Tongue (tissue), 2 donors: ENCODE measurements around the gene ARSB. TPM values are rescaled to one million over a fixed set of nuclear protein-coding genes. Genes with fewer than 3 reads are reported as not detected.
A peak's percentile ranks its signal among the peaks of the same experiment; 100 is the strongest.

Experiments
- DNase-seq: peaks from one replicate; pipeline ENCODE4 v3.0.0-alpha.2; 2015
- total RNA-seq: library from RNA; depleted of rRNA; stranded (reverse); fragments of >200 nt; gene quantifications from one replicate; pipeline ENCODE4 v1.2.3, GENCODE V29; 2014

ARSB gene
- total RNA-seq, result 17.4 TPM

GRCh38 chr5:78985116-78985724, at the start of gene ARSB:
Gene ARSB, minus strand, starts transcription at chr5:78985310. Its CDS starts 62 bp downstream, at chr5:78985248.
- DNase-seq, result peak; percentile 81

GRCh38 chr5:79032782-79033181, 47.7 kb upstream of the ARSB start:
- DNase-seq, result no peak

DNA sequence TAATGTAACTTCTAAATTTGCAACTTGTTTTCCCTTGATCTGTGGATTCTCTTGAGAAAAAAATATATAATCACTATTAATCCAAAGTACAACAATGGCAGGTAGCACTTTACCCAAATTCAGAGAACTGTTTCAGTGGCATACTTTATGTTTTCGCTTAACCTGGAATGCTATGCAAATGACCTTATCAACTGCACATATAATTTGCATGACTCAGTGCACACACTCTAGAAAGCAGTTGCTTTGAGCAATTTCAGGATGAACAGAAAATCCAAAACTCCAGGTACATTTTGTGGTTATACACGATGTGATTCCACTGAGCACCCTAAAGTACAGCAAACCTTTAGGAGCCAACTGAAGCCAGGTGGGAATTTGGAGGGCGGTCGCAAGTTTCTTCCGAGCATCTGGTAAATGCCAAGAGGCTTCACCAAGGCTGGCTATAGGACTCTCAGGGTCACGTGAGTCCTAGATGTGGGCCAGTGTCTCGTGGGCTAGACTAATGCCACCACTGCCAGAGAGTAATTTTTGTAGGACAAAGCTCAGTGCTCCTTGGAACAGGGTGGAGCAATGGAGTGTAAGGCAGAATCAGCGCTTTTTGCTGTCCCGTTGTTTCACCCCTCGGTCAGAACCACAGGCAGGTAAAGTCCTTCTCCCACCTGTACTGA, 47.1 kb upstream of the ARSB start:
- no peak for DNase-seq

GRCh38 chr5:79031485-79031867, 46.4 kb upstream of the ARSB start:
- no peak for DNase-seq

GRCh38 chr5:79030663-79031484, 45.8 kb upstream of the ARSB start:
- DNase-seq, result no peak

DNA sequence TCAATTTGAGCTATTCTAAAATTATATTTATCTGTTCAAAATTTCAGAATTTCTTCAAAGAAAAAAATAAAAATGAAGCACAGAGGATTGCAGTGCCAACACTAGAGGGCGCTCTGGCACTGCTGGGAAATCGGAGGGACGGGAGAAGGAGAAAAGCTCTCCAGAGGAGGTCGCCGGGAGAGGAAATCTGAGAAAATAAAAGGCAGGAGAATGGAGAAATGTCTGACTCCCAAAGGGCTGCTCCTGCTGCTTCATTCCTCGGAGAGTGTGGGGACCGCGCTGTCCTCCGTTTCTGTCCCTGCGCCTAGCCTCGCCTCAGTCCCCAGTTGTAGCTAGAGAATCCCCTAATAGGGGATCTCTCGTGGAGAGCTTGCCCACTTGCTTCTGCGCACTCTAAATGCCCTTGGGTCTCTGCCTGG, 40.0 kb upstream of the ARSB start:
- peak; percentile 87 for DNase-seq

DNA sequence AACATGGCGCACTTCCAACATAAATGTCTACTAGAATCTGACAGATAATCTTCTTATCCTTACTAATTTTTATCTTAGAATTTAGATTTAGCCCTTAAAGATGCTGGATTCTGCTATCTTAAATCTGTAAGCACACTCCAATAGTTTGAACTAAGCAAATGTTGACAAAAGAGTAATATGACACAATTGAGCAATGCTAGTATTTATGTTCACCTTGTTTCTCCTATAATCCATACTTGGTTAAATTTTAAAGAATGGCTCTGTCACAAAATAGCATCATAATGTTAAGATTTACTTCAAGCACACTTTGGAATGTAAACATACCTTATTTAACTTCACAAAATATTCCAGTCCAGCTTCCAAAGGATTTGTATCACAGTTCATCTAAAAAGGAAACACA, 38.8 kb upstream of the ARSB start:
- no peak for DNase-seq

DNA sequence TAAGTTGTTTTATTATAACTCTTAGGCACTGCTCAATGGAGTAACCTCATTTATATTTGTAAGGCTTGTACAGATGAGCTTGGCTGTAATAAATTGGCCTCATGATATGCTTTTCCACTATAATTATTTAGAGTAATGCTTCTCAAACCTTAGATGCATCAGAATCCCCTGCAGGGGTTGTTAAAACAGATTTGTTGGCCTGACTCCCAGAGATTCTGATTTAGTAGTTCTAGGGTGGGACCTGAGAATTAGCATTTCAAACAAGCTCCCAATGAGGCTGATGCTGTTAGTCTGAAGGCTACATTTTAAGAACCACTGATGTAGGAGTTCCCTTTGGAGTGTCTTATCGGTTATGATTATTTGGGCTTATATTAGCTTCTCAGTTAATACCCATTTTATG, 38.2 kb upstream of the ARSB start:
- no peak for DNase-seq

- no peak for DNase-seq
Measured at GRCh38 chr5:79022771-79023170, 37.7 kb upstream of the ARSB start.

DNA sequence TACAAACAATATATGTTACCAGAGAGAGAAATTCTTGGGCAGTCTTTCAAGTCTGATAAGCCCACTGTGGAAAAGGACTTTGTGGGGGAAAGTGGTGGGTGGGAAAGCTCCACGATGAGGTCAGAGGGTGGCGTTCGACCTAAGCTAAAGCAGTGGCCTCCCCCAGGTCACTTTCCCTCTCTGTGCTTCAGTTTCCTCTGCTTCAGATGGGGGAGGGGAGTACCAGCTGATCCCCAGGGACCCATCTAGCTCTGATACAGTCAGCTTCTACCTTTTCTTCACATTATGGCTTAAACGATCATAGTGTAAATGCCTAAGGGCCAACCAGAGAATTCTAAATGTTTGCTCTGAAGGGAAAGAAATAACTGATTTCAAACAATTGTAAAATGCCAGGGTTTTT, 36.6 kb upstream of the ARSB start:
- DNase-seq, result no peak

DNA sequence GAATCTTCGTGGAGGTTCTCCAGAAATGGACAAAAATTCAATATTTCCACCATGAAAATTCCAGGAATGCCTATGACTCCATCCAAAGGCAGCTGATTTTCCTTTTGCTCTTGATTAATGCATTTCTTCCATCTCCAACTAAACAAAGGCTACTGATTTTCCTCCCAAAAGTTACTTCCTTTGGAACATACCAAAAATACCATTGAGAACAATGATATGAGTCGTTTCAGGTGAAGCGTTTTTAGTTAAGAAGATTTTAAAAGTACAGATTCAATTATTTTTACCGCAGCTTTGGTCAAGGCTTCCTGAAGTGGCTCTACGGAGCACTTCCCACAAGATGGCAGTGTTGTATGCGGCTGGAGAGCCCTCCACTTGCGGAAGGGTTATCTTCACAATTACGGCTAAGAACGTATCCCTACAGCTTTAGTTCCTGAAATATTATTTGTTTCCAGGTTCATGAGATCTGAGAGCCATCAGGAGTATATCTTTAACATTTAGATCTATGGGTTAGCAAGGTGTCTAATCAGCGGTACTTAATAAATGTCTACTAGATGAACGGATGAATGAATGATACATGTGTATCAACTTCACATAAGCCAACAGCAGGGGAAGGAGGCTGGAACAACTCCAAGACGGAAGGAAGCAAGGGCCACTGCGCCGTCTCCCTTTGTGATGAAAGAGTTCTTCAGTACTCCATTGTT, 35.9 kb upstream of the ARSB start:
- DNase-seq, result peak; percentile 80

GRCh38 chr5:79014631-79015030, 29.5 kb upstream of the ARSB start:
- no peak for DNase-seq

DNA sequence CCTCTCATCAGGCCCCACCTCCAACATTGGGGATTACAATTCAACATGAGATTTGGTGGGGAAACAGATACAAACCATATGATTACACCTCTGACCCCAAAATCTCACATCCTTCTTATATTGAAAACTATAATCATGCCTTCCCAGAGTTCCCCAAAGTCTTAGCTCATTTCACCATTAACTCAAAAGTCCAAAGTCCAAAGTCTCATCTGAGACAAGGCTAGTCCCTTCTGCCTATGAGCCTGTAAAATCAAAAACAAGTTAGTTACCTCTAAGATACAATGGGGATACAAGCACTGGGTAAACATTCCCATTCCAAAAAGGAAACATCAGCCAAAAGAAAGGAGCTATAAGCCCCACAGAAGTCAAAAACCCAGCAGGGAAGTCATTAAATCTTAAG, 26.8 kb upstream of the ARSB start:
- no peak for DNase-seq

GRCh38 chr5:79011219-79011836, 26.2 kb upstream of the ARSB start:
- no peak for DNase-seq

DNA sequence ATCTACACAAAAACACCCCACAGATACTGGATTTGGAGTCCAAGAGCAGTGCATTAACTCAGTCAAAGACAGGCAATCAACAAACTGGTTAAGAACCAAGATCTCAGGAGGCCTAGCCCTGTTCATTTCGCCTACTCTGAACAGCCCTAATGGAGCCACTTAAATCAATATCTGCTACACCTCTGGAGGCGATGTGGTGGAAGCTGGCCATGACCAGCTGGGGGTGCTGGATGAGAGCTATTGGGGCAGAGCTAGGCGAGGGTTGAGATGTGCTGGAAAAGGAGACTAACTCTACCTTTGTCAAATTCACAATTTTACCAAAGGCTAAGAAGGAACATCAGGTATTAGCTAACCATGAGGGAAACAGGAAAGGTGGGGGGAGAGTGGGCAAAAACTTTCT, 23.3 kb upstream of the ARSB start:
- DNase-seq, result no peak

- DNase-seq, result no peak
Measured at GRCh38 chr5:79007872-79008271, 22.8 kb upstream of the ARSB start.

DNA sequence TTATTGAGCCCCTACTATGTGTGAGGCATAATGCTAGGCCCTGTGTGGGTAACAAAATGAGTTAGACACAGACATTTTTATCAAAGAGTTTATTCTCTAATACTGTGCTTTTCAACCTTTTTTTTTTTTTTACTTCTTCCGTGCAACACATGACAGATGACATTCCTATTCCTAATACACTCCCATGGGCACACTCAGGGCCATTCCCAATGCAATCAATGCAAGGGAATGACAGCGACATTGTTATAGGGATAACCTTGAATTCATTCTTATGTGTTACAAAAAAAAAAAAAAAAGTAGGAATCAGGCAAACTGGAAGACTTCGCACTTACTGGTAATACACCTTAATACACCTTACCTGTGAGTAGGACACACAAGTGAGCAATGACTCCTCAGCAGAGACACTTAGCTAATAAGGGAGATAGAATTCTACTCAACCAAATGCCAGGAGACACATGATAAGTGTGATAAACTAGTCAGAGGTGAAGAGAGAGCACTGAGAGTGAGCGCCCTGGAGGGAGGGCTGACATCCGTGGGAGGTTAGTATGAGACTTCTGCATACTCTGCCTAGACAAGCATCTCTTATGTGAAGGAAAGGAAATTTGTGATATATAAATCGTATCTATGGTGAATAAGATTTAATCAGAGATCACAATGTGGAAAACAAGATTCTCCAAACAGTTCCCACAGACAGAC, 21.0 kb upstream of the ARSB start:
- no peak for DNase-seq

- no peak for DNase-seq
Measured at GRCh38 chr5:79005151-79005550, 20.0 kb upstream of the ARSB start.

DNA sequence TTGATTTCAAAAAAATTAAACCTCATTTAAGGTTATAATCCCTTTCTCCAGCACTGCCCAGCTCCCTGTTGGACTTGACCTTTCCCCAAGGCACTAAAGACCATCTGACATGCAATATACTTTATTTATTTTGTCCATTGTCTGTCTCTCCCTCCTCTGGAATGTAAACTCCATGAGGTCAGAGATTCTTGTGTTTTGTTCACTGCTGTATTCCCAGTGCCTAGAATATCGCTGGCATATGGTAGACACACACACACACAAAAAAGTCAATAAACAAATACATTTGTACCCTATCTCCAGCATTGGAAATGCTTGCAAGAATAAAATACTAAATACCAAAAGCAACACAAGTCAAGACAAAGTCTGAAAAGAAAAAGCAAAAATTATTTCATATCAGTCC, 17.3 kb upstream of the ARSB start:
- DNase-seq, result no peak

DNA sequence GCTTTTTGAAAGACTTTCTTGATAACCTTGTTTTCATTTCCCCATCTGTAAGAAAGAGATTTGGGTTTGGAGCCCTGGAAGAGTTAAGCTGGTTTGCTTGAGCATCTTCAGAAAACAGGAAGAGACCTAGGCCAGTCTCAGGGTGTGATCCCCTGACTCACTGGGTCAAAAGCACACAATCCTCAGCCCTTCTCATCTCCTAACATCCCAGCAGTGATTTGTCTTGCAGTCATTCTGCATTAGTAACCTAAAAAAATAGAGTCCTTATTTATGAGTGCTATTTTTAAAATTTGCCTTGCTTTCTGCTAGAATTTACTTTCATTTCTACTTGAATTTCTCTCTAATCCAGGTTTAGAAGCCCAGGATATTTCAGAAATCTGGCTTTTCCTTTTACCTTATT, 16.4 kb upstream of the ARSB start:
- DNase-seq, result no peak

- DNase-seq, result no peak
Measured at GRCh38 chr5:78997090-78997489, 12.0 kb upstream of the ARSB start.

- no peak for DNase-seq
Measured at GRCh38 chr5:78995521-78996007, 10.5 kb upstream of the ARSB start.
